Esophagus squamous epithelium (tissue), 4 donors: ENCODE measurements around the gene PCSK5.

Experiments
- CTCF ChIP-seq, 6 experiments: fragments of 450-650 bp in 4 of 6; fragments of 200-600 bp in 2 of 6; sonication (generic) in 2 of 6; IDR thresholded peaks; one replicate each; pipeline ENCODE4 v1.5.1; 2016 to 2019; ENCODE audit warnings: antibody characterized with exemption in 6 of 6, mild to moderate bottlenecking in 4 of 6, moderate library complexity in 4 of 6
- POLR2A ChIP-seq, 4 donors: fragments of 450-650 bp; IDR thresholded peaks; one replicate each; pipeline ENCODE4 v1.6.1; 2017; ENCODE audit warnings: antibody characterized with exemption in 4 of 4, mild to moderate bottlenecking in 4 of 4, moderate library complexity in 3 of 4

GRCh38 chr9:76302543-76302942 is 412.1 kb downstream of the PCSK5 start:
- no peak for TF ChIP-seq POLR2A (IDR thresholded peaks at IDR 0.05)
- no peak for TF ChIP-seq CTCF (IDR thresholded peaks at IDR 0.05)
